Astrocyte of the hippocampus (primary cell): Measurements from ENCODE around the gene TMIGD3.

Source experiments
- DNase-seq: peaks from one replicate; pipeline ENCODE4 v3.0.0; 2011; ENCODE audit warnings: low read depth, low spot score

The TMIGD3 gene

DNA sequence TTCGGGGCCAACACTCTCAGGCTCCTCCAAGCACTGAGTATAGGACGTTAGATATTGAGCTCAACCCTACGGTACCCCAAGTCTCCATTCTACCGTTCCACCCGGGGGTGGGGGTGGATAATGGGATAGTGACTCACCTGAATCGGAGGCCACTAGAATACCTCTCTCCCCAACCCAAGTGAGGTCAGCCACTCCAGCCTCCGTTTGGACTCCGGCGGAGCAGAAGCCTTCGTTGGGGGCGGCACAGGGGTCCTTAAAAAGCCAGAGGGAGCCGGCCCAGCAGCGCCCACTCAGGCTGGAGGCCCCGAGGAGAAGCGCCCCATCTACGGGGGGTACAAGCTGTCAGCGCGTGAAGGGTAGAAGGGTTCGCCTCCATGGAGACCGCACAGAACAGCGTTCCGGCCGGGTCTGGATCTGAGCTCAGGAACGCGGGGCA, 54.9 kb downstream of the TMIGD3 start:
- peak; percentile 45 for DNase-seq

DNA sequence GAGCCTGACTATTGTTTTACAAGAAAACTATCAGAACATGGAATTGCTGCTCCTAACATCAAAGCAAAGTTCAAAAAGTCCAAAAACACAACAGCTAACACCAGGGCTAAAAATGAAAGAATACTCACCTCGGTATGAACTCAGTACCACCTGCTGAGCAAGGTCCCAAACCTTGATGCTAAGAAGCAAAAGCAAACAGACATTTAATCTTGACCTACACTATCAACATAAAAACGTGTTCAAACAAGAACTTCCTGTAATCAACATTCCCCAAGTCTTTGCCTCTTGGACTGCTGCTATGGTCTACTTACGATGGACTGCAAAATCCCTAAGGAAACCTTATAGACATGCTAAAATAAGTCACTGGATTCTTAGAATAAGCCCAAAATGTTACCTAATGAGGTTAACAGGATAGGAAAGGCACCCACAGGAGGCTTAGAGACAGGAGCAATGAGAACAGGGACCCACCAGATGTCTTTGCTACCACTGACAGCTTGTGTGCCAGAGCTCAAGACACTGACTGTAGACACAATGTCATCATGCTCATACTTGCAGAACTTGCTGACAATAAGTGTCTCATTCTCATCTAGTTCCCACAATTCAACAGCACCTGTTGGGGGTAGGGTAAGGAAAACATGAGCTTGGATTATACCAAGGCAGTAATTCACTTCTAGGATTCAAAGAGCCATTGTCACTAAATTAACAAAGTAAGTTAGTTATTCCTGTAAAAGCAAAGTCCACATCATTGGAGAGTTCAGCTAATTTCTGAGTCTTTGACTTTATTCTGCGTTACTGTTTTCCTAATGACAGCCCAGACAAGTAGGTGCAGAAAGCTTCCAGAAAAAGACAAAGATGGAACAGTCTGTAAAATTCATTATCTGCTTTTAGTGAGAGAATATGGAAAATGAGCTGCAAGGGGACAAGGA, 56.2 kb downstream of the TMIGD3 start:
- DNase-seq = no peak

DNA sequence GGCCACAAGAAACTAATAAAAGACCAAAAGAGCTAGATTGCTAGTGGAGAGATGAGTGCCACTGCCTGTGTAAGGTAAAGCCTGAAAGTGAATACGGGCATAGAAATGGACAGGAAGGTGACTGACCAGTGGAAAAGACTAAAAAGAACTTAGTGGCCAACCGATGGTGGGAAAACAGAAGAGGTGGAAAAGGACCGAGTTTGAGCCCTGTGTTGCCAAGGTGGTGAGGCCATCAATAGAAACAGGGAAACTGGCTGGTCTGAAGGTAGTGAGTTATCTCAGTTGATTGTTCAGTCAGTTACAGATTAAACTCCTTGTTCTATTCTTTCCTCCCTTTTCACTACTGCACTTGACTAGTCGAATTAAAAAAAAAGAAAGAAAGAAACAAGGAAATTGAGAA, 56.9 kb downstream of the TMIGD3 start:
- DNase-seq = no peak

DNA sequence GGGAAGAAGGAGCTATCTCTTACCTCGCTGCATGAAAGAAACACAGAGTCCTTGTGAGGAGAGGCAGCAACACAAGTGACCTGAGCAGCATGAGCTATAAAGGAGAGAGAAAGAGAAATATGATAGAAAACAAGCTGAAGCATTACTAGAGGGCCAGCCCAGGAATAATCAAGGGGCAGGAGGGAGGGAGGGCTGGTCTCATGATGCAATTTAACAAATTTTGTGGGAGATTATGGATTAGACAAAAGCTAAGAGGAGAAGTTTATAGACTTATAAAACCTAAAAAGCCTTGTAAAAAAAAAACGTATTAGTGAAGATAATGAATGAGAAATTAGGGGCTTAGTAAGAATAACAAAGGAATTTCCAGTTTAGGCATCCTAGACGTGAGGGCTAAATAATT, 59.4 kb downstream of the TMIGD3 start:
- no peak for DNase-seq

DNA sequence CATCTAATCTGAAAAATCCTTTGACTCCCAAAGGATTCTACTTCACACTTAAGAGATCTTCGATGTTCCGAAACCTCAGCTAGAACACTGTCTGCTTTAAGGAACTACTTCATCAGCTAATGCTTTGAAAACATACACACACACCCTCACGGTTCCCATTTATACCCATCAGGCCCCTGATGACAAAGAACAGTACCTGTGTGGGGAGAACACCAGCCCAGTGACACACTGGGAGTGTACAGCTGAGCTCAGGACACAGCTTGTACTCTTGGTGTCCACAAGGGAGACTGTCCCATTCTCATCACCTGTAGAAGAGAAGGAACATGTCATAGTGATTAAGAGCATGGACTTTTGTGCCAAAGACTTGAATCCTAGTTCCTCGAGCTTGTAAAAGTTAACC, 61.0 kb downstream of the TMIGD3 start:
- no peak for DNase-seq

DNA sequence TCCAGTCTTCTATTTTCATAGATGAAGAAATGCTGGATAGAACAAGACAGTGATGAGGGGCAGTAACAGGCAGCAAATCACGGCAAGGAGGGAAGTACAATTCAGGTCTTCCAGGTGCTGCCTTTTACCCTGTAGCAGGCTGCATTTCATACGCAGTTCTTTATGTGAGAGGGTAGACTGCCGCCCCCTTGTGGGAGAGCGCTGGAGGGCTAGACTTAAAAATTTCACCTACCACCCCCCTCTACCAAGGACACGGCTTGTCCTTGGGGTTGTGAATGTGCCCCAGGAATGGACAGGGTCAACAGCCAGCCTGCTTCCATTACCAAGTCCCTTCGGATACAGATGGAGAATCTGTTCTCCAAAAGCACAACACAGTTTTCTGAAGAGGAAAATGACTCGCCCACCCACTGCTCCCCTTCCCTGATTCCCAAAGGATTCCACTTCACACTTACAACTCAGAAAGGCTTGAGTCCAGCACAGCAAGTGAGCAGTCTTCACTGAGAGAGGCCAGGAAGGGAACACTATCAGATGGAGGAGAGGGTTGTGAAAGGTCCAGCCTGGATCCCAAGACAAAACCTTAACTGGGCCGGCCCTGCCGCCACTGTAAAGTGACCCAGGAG, 61.8 kb downstream of the TMIGD3 start:
- DNase-seq = peak; percentile 26

GRCh38 chr1:111439461-111440351, 63.7 kb downstream of the TMIGD3 start:
- no peak for DNase-seq

GRCh38 chr1:111436726-111437125, 66.7 kb downstream of the TMIGD3 start:
- peak; percentile 17 for DNase-seq
